Psoas muscle (tissue), 8 donors: ENCODE results near the gene LHFPL4. TPM values are rescaled to one million over a fixed set of nuclear protein-coding genes. Genes with fewer than 3 reads are reported as not detected.

ENCODE experiments used
- ATAC-seq, 4 donors: fragments of 200-7000 bp; cut with Tn5 transposase; one replicate each; pipeline ENCODE4 v1.9.1; 2020; ENCODE audit warnings: moderate library complexity in 3 of 4, mild to moderate bottlenecking in 2 of 4
- DNase-seq, 2 donors: peaks; one replicate each; pipeline ENCODE4 v3.0.0-alpha.2; 2020
- H3K27ac ChIP-seq: fragments of 200-600 bp; one replicate; pipeline ENCODE4 v1.8.0; 2022
- H3K27me3 ChIP-seq, 3 donors: fragments of 200-600 bp in 1 of 3; one replicate each; pipeline versions ENCODE4 v1.6.1 to v1.8.0; 2013 to 2022; ENCODE audit warnings: low read length in 2 of 3, mild to moderate bottlenecking in 2 of 3, moderate library complexity in 1 of 3; ENCODE audit not compliant: insufficient read depth in 3 of 3
- H3K36me3 ChIP-seq, 2 donors: fragments of 200-600 bp in 1 of 2; one replicate each; pipeline versions ENCODE4 v1.6.1 to v1.8.0; 2013 to 2022; ENCODE audit warnings: low read depth in 1 of 2, mild to moderate bottlenecking in 1 of 2, moderate library complexity in 1 of 2; ENCODE audit not compliant: insufficient read depth in 1 of 2
- H3K4me1 ChIP-seq: fragments of 200-600 bp; one replicate; pipeline ENCODE4 v1.8.0; 2022
- H3K4me3 ChIP-seq: fragments of 200-600 bp; one replicate; pipeline ENCODE4 v1.8.0; 2022; ENCODE audit warnings: mild to moderate bottlenecking
- H3K9me3 ChIP-seq: fragments of 200-600 bp; one replicate; pipeline ENCODE4 v1.8.0; 2022
- CTCF ChIP-seq: fragments of 200-600 bp; IDR thresholded peaks from one replicate; pipeline ENCODE4 v1.8.0; 2022; ENCODE audit warnings: antibody characterized with exemption
- WGBS, 3 donors: extraction: QIAGEN DNeasy Blood & Tissue Kit; methylation state at CpG; one replicate each; pipeline versions ENCODE4 v1.1.6 to v1.1.7; 2013; 5-methylcytosine and 5-hydroxymethylcytosine counted together
- intact Hi-C, 2 donors: fragments of 100-400 bp; cut with DNase I; formaldehyde crosslinking; loops; one replicate each; pipeline versions ENCODE4 v1.11.0 to v1.14.2; 2022
- polyA plus RNA-seq, 3 donors: library from polyadenylated mRNA; stranded (reverse); fragments of 200-250 nt; gene quantifications; one replicate each; pipeline ENCODE4 v1.2.3, GENCODE V29; 2013
- total RNA-seq, 4 donors: library from RNA; stranded (reverse); fragmentation: NEBNext Ultra II Directional in 2 of 4; extraction: Animal tissue kit (Norgen Biotek cat#: 25700) in 2 of 4; gene quantifications; one replicate each; pipeline versions ENCODE4 v1.2.1 to v1.2.4, GENCODE V29; 2021 to 2023
- donor health status: healthy with polysubstance abuse.
- donor health status: DM: no; HTN: no; CAD: no; lungs with moderate emphysema.
- donor health status: Bipolar disorder and iron deficiency.
- donor health status: healthy.
- donor health status: DM: yes; HTN: yes; CAD: no.
- donor health status: DM: no; HTN: no; CAD: no.
- donor health status: DM: no; HTN: no; CAD: no.
- donor health status: DM: yes; HTN: yes; CAD: no.

LHFPL4 gene
- total and polyA plus RNA-seq, 7 donors, result 0.01 TPM; not detected in 6

- WGBS, 3 donors, result 26 to 41% (median 27%) methylated on average over 3 of the region's 3 CpGs
- no peak for ATAC-seq
- no peak for TF ChIP-seq CTCF
- no peak for DNase-seq
- H3K27ac ChIP-seq, result no peak overlapping the region
- H3K4me3 ChIP-seq, result no peak overlapping the region
- intact Hi-C loops, result no loop called here
- H3K27me3 ChIP-seq, result no peaks in the 10 kb centered on the region
- H3K36me3 ChIP-seq, result no peaks in the 10 kb centered on the region
- H3K9me3 ChIP-seq, result peaks cover 9% of the 10 kb centered on the region
- H3K4me1 ChIP-seq, result no peaks in the 10 kb centered on the region
Measured at GRCh38 chr3:9491506-9491905, 62.1 kb downstream of the LHFPL4 start.

GRCh38 chr3:9485248-9485647 is 68.4 kb downstream of the LHFPL4 start:
- peaks cover 9% of the 10 kb centered on the region for H3K9me3 ChIP-seq
- H3K36me3 ChIP-seq, result peaks cover 3 to 40% of the 10 kb centered on the region in 2 donors
- DNase-seq, result no peak
- H3K4me3 ChIP-seq, result no peak overlapping the region
- H3K27me3 ChIP-seq, result no peaks in the 10 kb centered on the region
- intact Hi-C loops, result no loop called here
- H3K27ac ChIP-seq, result no peak overlapping the region
- no peak for TF ChIP-seq CTCF
- H3K4me1 ChIP-seq, result no peaks in the 10 kb centered on the region
- WGBS, 3 donors, result 95 to 100% (median 98%) methylated on average over 1 of the region's 1 CpG
- no peak for ATAC-seq

- TF ChIP-seq CTCF, result no peak
- DNase-seq (no peak), ATAC-seq (no peak)
- Histone ChIP-seq H3K27ac (no peak overlapping the region), H3K4me1 (no peaks in the 10 kb centered on the region), H3K27me3 (no peaks in the 10 kb centered on the region), H3K9me3 (no peaks in the 10 kb centered on the region), H3K4me3 (no peak overlapping the region), H3K36me3 (peaks cover 13 to 85% of the 10 kb centered on the region in 2 donors)
- WGBS, 3 donors, result 95 to 98% (median 97%) methylated on average over 1 of the region's 1 CpG
- intact Hi-C loops, result no loop called here
Measured at GRCh38 chr3:9480265-9480664, 73.4 kb downstream of the LHFPL4 start.

- no peaks in the 10 kb centered on the region for H3K4me1 ChIP-seq
- WGBS, 3 donors, result 94 to 96% (median 94%) methylated on average over 5 of the region's 5 CpGs
- H3K4me3 ChIP-seq, result no peak overlapping the region
- intact Hi-C loops, result loop anchor here (5.0 kb wide), 2 partner anchors 35 to 45 kb away; no protein-coding TSS in a partner anchor
- H3K9me3 ChIP-seq, result no peaks in the 10 kb centered on the region
- DNase-seq, result no peak
- no peak for ATAC-seq
- TF ChIP-seq CTCF, result no peak
- H3K27me3 ChIP-seq, result no peaks in the 10 kb centered on the region
- H3K36me3 ChIP-seq, result peaks cover 37 to 100% of the 10 kb centered on the region in 2 donors
- no peak overlapping the region for H3K27ac ChIP-seq
Measured at GRCh38 chr3:9476935-9477334, 76.7 kb downstream of the LHFPL4 start.

GRCh38 chr3:9474482-9474881 is 79.1 kb downstream of the LHFPL4 start:
- intact Hi-C loops, result no loop called here
- ATAC-seq (no peak), DNase-seq (no peak)
- TF ChIP-seq CTCF, result no peak
- Histone ChIP-seq H3K9me3 (no peaks in the 10 kb centered on the region), H3K27me3 (no peaks in the 10 kb centered on the region), H3K36me3 (peaks cover 51 to 100% of the 10 kb centered on the region in 2 donors), H3K4me3 (no peak overlapping the region), H3K27ac (no peak overlapping the region), H3K4me1 (no peaks in the 10 kb centered on the region)
- 91 to 97% (median 93%) methylated on average over 6 of the region's 6 CpGs for WGBS, 3 donors
